Uterus (tissue), 4 donors: Measurements from ENCODE around the gene KLHDC8B. TPM values are rescaled to one million over a fixed set of nuclear protein-coding genes. Genes with fewer than 3 reads are reported as not detected.

ENCODE experiments used
- DNase-seq, 2 donors: peaks; one replicate each; pipeline ENCODE4 v3.0.0-alpha.2; 2019 to 2020
- H3K27ac ChIP-seq, 2 donors: fragments of 200-600 bp; sonication (generic); 1 replicate in 1 of 2; 2 replicates in 1 of 2; pipeline ENCODE4 v1.5.1; 2016 to 2018
- H3K27me3 ChIP-seq, 2 donors: fragments of 200-600 bp; sonication (generic); one replicate each; pipeline ENCODE4 v1.5.1; 2018 to 2019; ENCODE audit warnings: control low read depth in 1 of 2
- H3K36me3 ChIP-seq, 2 donors: fragments of 200-600 bp; sonication (generic); one replicate each; pipeline ENCODE4 v1.5.1; 2019; ENCODE audit warnings: control low read depth in 1 of 2
- H3K4me1 ChIP-seq, 2 donors: fragments of 200-600 bp; sonication (generic); one replicate each; pipeline ENCODE4 v1.5.1; 2018 to 2019; ENCODE audit warnings: control low read depth in 1 of 2
- H3K4me3 ChIP-seq, 2 donors: fragments of 200-600 bp; sonication (generic); 1 replicate in 1 of 2; 2 replicates in 1 of 2; pipeline ENCODE4 v1.5.1; 2018 to 2019; ENCODE audit warnings: mild to moderate bottlenecking in 1 of 2
- H3K9me3 ChIP-seq, 2 donors: fragments of 200-600 bp; sonication (generic); one replicate each; pipeline ENCODE4 v1.5.1; 2019; ENCODE audit warnings: control low read depth in 1 of 2
- POLR2A ChIP-seq, 2 donors: fragments of 450-650 bp; IDR thresholded peaks; one replicate each; pipeline ENCODE4 v1.6.1; 2016; ENCODE audit warnings: antibody characterized with exemption in 2 of 2, mild to moderate bottlenecking in 1 of 2, moderate library complexity in 1 of 2
- intact Hi-C: fragments of 100-400 bp; cut with DNase I; formaldehyde crosslinking; loops from one replicate; pipeline ENCODE4 v1.15.1; 2023; ENCODE audit warnings: low total_unique reads
- total RNA-seq, 4 donors: library from RNA; depleted of rRNA in 3 of 4; stranded (reverse); fragments of >200 nt in 3 of 4; gene quantifications; one replicate each; pipeline versions ENCODE4 v1.1.0 to v1.2.4, GENCODE V29; 2014 to 2023
- TF ChIP-seq, protein P1 (sequence below), 4 experiments: fragments of 200-600 bp in 2 of 4; fragments of 450-650 bp in 2 of 4; sonication (generic) in 2 of 4; IDR thresholded peaks; one replicate each; pipeline ENCODE4 v1.5.1; 2016 to 2019; ENCODE audit warnings: antibody characterized with exemption in 4 of 4, mild to moderate bottlenecking in 2 of 4, moderate library complexity in 1 of 4
- donor health status: DM: yes; HTN: yes; CAD: no.

The KLHDC8B gene
- total RNA-seq, 4 donors from 2014 or later: 7.7 to 67.6 (median 39.4) TPM

DNA sequence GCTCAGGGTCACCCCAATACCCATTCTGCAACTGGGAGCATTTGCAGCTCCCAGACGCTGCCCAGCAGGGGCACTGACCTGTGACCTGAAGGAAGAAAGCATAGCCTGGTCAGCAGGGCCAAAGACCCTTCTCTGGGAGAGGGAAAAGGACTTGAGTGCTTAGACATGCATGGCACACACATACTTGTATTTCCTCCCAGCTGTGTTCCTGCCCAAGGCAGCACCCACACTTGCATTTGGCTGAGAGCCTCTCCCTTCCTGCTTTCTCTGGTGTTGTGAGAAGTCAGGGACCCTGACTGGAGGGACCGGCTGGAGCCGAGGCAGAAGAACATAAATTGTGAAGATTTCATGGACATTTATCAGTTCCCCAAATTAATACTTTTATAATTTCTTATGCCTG lies 31.3 kb upstream of the KLHDC8B start:
- intact Hi-C loops: no loop called here
- no peak overlapping the region for H3K27ac ChIP-seq
- H3K4me3 ChIP-seq: no peak overlapping the region
- DNase-seq: no peak
- H3K36me3 ChIP-seq: no peaks in the 10 kb centered on the region
- no peaks in the 10 kb centered on the region for H3K4me1 ChIP-seq
- H3K9me3 ChIP-seq: no peaks in the 10 kb centered on the region
- no peaks in the 10 kb centered on the region for H3K27me3 ChIP-seq
- no peak for TF ChIP-seq POLR2A (IDR thresholded peaks at IDR 0.05)
- TF ChIP-seq, protein P1, sequence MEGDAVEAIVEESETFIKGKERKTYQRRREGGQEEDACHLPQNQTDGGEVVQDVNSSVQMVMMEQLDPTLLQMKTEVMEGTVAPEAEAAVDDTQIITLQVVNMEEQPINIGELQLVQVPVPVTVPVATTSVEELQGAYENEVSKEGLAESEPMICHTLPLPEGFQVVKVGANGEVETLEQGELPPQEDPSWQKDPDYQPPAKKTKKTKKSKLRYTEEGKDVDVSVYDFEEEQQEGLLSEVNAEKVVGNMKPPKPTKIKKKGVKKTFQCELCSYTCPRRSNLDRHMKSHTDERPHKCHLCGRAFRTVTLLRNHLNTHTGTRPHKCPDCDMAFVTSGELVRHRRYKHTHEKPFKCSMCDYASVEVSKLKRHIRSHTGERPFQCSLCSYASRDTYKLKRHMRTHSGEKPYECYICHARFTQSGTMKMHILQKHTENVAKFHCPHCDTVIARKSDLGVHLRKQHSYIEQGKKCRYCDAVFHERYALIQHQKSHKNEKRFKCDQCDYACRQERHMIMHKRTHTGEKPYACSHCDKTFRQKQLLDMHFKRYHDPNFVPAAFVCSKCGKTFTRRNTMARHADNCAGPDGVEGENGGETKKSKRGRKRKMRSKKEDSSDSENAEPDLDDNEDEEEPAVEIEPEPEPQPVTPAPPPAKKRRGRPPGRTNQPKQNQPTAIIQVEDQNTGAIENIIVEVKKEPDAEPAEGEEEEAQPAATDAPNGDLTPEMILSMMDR (IDR thresholded peaks at IDR 0.05): no peak

DNA sequence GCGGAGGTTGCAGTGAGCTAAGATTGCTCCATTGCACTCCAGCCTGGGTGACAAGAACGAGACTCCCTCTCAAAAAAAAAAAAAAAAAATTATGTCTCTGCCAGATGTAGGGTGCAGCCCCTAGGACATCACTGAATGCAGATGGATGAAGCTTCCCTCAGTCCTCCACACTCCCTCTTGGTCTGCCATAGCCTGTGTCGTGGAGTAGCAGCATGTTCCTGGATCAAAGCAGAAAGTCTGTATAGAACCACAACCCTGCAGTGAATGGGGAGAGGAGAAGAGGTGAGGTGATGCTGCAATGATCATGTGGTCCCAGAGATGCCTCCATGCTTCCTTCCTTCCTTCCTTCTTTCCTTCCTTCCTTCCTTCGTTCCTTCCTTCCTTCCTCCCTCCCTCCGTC lies 23.2 kb upstream of the KLHDC8B start:
- H3K4me1 ChIP-seq: no peaks in the 10 kb centered on the region
- no peak for DNase-seq
- intact Hi-C loops: no loop called here
- no peaks in the 10 kb centered on the region for H3K27me3 ChIP-seq
- TF ChIP-seq POLR2A (IDR thresholded peaks at IDR 0.05): no peak
- TF ChIP-seq, protein P1 (IDR thresholded peaks at IDR 0.05): no peak
- no peak overlapping the region for H3K4me3 ChIP-seq
- no peaks in the 10 kb centered on the region for H3K9me3 ChIP-seq
- no peaks in the 10 kb centered on the region for H3K36me3 ChIP-seq
- H3K27ac ChIP-seq: no peak overlapping the region

DNA sequence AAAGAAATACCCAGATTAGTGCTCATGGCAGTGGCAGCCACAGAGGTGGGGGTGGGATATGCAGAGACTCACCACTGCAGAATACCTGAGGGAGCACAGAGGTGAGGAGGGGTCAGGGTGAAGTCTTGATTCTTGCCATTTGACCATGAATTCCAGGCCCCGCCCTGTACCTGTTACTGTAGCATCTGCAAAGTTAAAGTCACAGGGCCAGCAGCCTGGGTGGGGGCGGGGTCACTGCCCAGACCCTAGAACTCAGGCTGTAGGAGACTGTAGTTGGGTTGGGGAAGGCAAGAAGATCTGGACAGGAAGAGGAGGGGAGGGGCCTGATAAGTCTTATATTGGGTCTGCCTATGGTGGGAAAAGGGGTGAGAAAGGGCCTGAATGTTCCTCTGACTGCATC lies 19.8 kb upstream of the KLHDC8B start:
- no peaks in the 10 kb centered on the region for H3K36me3 ChIP-seq
- intact Hi-C loops: no loop called here
- H3K27ac ChIP-seq: no peak overlapping the region
- no peak for TF ChIP-seq POLR2A (IDR thresholded peaks at IDR 0.05)
- no peaks in the 10 kb centered on the region for H3K9me3 ChIP-seq
- H3K4me3 ChIP-seq: no peak overlapping the region
- H3K4me1 ChIP-seq: no peaks in the 10 kb centered on the region
- H3K27me3 ChIP-seq: no peaks in the 10 kb centered on the region
- DNase-seq: no peak

DNA sequence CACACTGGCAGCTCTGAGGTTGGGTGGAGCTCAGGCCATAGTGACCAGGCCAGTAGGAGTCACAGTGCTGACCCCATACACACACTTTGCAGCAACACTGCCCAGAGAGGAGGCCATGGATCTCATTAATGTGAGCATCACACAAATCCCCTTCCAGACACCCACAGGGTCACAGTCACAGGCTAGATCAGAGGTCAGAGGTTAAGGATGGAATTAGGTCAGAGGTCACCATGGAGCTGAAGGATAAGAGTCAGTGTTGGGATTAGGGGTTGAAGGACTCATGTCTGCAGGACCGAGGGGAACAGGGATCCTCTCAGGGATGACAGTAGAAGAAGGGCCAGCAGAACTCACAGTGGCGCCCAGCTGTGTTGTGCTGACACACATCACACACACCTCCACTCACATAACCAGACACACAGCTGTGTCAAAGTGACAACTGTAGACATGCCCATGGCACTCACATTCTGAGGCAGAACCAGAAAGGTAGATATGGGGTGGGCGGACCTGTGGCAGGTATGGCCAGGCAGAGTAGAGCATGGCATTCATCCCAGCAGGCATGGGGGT lies 18.0 kb upstream of the KLHDC8B start:
- intact Hi-C loops: no loop called here
- Histone ChIP-seq H3K4me1 (no peaks in the 10 kb centered on the region), H3K4me3 (no peak overlapping the region), H3K9me3 (no peaks in the 10 kb centered on the region), H3K27me3 (no peaks in the 10 kb centered on the region), H3K27ac (no peak overlapping the region), H3K36me3 (no peaks in the 10 kb centered on the region)
- TF ChIP-seq, protein P1 (IDR thresholded peaks at IDR 0.05): no peak
- TF ChIP-seq POLR2A (IDR thresholded peaks at IDR 0.05): no peak
- no peak for DNase-seq

DNA sequence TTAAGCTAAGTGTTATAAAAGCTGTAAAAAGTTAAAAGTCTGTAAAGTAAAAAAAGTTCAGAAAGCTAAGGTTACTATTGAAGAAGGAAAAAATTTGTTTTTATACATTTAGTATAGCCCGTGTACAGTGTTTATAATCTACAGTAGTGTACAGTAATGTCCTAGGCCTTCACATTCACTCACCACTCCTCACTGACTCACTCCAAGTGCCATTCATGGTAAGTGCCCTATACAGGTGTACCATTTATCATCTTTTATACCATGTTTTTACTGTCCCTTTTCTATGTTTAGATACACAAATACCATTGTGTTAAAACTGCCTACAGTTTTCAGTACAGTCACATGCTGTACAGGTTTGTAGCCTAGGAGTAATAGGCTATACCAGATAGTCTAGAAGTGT lies 14.1 kb upstream of the KLHDC8B start:
- H3K27ac ChIP-seq: no peak overlapping the region
- H3K9me3 ChIP-seq: no peaks in the 10 kb centered on the region
- no peak for DNase-seq
- intact Hi-C loops: no loop called here
- no peaks in the 10 kb centered on the region for H3K36me3 ChIP-seq
- H3K27me3 ChIP-seq: no peaks in the 10 kb centered on the region
- H3K4me3 ChIP-seq: no peak overlapping the region
- no peaks in the 10 kb centered on the region for H3K4me1 ChIP-seq
- TF ChIP-seq, protein P1 (IDR thresholded peaks at IDR 0.05): no peak
